Breast epithelium (tissue), 4 donors: ENCODE data around the gene ZNF12. TPM values are rescaled to one million over a fixed set of nuclear protein-coding genes. Genes with fewer than 3 reads are reported as not detected.
A peak's percentile ranks its signal among the peaks of the same experiment; 100 is the strongest.

ENCODE experiments used
- DNase-seq, 2 donors: peaks; one replicate each; pipeline ENCODE4 v3.0.0-alpha.2; 2019; ENCODE audit warnings: low spot score in 2 of 2
- H3K27ac ChIP-seq, 2 donors: fragments of 200-600 bp; sonication (generic) in 1 of 2; one replicate each; pipeline ENCODE4 v1.5.1; 2016 to 2019; ENCODE audit warnings: mild to moderate bottlenecking in 1 of 2
- H3K27me3 ChIP-seq, 2 donors: fragments of 200-600 bp; sonication (generic) in 1 of 2; one replicate each; pipeline versions ENCODE4 v1.5.1 to v1.6.0; 2017 to 2019; ENCODE audit warnings: control low read depth in 1 of 2, mild to moderate bottlenecking in 1 of 2
- H3K36me3 ChIP-seq: fragments of 200-600 bp; one replicate; pipeline ENCODE4 v1.5.1; 2019
- H3K4me1 ChIP-seq, 2 donors: fragments of 200-600 bp; sonication (generic); one replicate each; pipeline ENCODE4 v1.5.1; 2016 to 2019; ENCODE audit warnings: control low read depth in 1 of 2
- H3K4me3 ChIP-seq, 3 donors: fragments of 200-600 bp; sonication (generic); 1 replicate in 2 of 3; 2 replicates in 1 of 3; pipeline ENCODE4 v1.5.1; 2016 to 2019; ENCODE audit warnings: mild to moderate bottlenecking in 3 of 3, moderate library complexity in 2 of 3
- H3K9me3 ChIP-seq, 2 donors: fragments of 200-600 bp; sonication (generic) in 1 of 2; one replicate each; pipeline ENCODE4 v1.5.1; 2016 to 2019; ENCODE audit warnings: control low read depth in 1 of 2
- POLR2A ChIP-seq: fragments of 450-650 bp; IDR thresholded peaks from one replicate; pipeline ENCODE4 v1.6.1; 2016; ENCODE audit warnings: antibody characterized with exemption, mild to moderate bottlenecking, moderate library complexity
- POLR2AphosphoS5 ChIP-seq, 3 donors: sonication (generic); formaldehyde crosslinking; IDR thresholded peaks; one replicate each; pipeline ENCODE4 v1.6.1; 2017; ENCODE audit warnings: antibody characterized with exemption in 3 of 3
- intact Hi-C: fragments of 100-400 bp; cut with DNase I; formaldehyde crosslinking; loops from one replicate; pipeline ENCODE4 v1.15.1; 2023; ENCODE audit warnings: low total_unique reads
- total RNA-seq, 3 donors: library from RNA; depleted of rRNA; stranded (reverse); fragments of >200 nt; gene quantifications; one replicate each; pipeline ENCODE4 v1.1.0, GENCODE V29; 2016
- TF ChIP-seq, protein P1 (sequence below), 3 donors: fragments of 450-650 bp; IDR thresholded peaks; one replicate each; pipeline ENCODE4 v1.5.1; 2016 to 2017; ENCODE audit warnings: antibody characterized with exemption in 3 of 3, mild to moderate bottlenecking in 3 of 3, moderate library complexity in 3 of 3

Gene ZNF12
- total RNA-seq, 3 donors from 2014 or later = 20.6 to 43.0 (median 25.2) TPM

DNA sequence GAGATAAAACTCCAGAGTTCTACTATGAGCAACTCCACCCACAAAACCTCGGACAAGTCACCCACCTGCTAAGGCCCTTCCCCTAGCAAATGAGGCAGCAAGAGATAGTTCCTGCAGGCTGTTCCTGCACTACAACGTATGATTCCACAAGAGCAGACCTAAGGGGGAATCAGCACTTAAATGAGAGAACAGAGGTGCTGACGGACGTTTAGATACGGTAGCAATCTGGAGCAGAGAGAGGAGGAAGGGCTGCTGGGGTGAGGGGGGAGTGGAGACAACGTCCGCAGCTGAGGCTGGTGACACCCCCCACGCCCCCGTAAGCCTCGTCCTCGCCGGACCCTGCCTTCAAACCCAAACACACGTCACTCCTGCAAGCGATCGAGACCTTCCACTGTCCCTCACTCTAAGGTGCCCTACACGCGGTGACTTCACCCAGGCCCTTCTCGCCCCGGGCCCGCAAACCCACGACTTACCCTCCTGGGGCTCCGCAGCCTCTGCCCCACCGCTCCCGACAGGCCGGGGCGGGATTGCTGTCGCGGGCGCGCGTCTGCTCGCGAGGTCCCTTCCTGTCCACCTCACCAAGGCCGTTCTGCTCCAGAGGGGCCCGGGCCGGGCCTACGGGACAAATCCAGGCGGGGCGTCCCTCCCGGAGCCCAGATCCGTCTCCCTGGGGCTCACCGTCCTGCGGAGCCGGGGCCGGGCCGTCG, 635 bp downstream of the ZNF12 start:
- Histone ChIP-seq H3K36me3 (peaks cover 7% of the 10 kb centered on the region), H3K4me1 (peaks cover 4 to 5% of the 10 kb centered on the region in 2 donors), H3K9me3 (peaks cover 7 to 9% of the 10 kb centered on the region in 2 donors), H3K4me3 (peak overlapping the region; percentile 80 to 99 (median 97)), H3K27ac (peak overlapping the region; percentile 92 to 94), H3K27me3 (no peaks in the 10 kb centered on the region)
- TF ChIP-seq, protein P1, sequence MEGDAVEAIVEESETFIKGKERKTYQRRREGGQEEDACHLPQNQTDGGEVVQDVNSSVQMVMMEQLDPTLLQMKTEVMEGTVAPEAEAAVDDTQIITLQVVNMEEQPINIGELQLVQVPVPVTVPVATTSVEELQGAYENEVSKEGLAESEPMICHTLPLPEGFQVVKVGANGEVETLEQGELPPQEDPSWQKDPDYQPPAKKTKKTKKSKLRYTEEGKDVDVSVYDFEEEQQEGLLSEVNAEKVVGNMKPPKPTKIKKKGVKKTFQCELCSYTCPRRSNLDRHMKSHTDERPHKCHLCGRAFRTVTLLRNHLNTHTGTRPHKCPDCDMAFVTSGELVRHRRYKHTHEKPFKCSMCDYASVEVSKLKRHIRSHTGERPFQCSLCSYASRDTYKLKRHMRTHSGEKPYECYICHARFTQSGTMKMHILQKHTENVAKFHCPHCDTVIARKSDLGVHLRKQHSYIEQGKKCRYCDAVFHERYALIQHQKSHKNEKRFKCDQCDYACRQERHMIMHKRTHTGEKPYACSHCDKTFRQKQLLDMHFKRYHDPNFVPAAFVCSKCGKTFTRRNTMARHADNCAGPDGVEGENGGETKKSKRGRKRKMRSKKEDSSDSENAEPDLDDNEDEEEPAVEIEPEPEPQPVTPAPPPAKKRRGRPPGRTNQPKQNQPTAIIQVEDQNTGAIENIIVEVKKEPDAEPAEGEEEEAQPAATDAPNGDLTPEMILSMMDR (IDR thresholded peaks at IDR 0.05) = no peak
- TF ChIP-seq POLR2AphosphoS5 (IDR thresholded peaks at IDR 0.05) (no peak), POLR2A (no peak)
- DNase-seq = no peak
- intact Hi-C loops = no loop called here

DNA sequence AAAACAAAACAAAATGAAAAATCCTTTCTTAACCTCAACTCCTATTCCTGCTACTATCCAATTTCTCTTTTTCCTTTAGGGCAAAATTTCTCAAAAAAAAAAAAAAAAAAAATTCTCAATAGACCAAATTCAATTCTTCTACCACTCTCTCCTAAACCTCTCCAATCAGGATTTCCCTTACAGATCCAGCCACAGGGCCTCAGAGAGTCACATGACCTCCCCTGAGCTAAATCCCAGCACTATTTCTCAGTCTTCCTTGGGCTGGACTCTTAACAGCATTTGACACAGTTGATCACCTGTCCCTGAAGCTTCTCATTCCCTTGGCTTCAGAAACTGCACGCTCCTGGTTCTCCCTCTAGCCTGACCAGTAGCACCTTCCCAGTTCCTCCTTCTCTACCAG, 4.9 kb downstream of the ZNF12 start:
- Histone ChIP-seq H3K27ac (no peak overlapping the region), H3K36me3 (peaks cover 30% of the 10 kb centered on the region), H3K9me3 (peaks cover 33 to 50% of the 10 kb centered on the region in 2 donors), H3K4me3 (no peak overlapping the region), H3K4me1 (peaks cover 4 to 5% of the 10 kb centered on the region in 2 donors), H3K27me3 (no peaks in the 10 kb centered on the region)
- no peak for DNase-seq
- TF ChIP-seq, protein P1 (IDR thresholded peaks at IDR 0.05) = no peak
- TF ChIP-seq POLR2A (no peak), POLR2AphosphoS5 (IDR thresholded peaks at IDR 0.05) (no peak)
- intact Hi-C loops = no loop called here

DNA sequence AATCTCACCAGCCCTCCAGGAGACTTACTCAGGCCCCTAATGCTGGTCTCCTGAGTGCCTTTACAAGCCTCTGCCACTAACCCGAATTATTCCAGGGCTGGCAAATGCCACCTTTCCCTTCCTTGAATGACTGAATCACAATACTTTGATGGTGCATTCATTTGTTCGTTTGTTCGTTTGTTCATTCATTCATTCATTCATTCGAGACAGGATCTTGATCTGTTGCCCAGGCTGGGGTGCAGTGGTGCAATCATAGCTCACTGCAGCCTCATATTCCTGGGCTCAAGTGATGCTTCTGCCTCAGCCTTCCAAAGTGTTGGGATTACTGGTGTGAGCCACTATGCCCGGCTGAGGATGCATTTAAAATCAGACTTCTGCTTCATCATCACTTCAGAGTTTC, 6.0 kb downstream of the ZNF12 start:
- peaks cover 41% of the 10 kb centered on the region for H3K36me3 ChIP-seq
- H3K9me3 ChIP-seq = peaks cover 38 to 60% of the 10 kb centered on the region in 2 donors
- no peak for DNase-seq
- H3K27me3 ChIP-seq = no peaks in the 10 kb centered on the region
- TF ChIP-seq POLR2AphosphoS5 (IDR thresholded peaks at IDR 0.05) (no peak), POLR2A (no peak)
- TF ChIP-seq, protein P1 (IDR thresholded peaks at IDR 0.05) = no peak
- no peak overlapping the region for H3K4me3 ChIP-seq
- intact Hi-C loops = no loop called here
- H3K27ac ChIP-seq = no peak overlapping the region
- H3K4me1 ChIP-seq = peaks cover 4 to 5% of the 10 kb centered on the region in 2 donors

DNA sequence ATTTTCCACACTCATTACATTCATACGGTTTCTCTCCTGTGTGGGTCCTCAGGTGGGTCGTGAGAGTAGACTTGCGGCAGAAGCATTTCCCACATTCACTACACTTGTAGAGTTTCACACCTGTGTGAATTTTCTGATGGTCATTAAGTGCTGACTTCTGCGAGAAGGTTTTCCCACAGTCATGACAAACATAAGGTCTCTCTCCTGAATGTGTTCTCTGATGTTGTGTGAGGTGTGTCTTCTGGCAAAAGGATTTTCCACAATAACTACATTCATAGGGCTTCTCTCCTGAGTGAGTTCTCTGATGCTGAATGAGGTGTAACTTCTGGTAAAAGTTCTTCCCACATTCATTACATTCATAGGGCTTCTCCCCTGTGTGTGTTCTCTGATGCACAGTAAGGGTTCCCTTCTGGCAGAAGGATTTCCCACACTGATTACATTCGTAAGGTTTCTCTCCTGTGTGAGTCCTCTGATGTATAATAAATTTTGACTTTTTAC, 15.1 kb downstream of the ZNF12 start:
- Histone ChIP-seq H3K4me3 (peak overlapping the region in 1 of 3 donors; percentile 41), H3K27me3 (no peaks in the 10 kb centered on the region), H3K4me1 (no peaks in the 10 kb centered on the region), H3K36me3 (peaks cover 72% of the 10 kb centered on the region), H3K9me3 (peaks cover 84 to 100% of the 10 kb centered on the region in 2 donors), H3K27ac (no peak overlapping the region)
- intact Hi-C loops = no loop called here
- DNase-seq = no peak
- TF ChIP-seq POLR2A (no peak), POLR2AphosphoS5 (IDR thresholded peaks at IDR 0.05) (no peak)
- TF ChIP-seq, protein P1 (IDR thresholded peaks at IDR 0.05) = no peak

DNA sequence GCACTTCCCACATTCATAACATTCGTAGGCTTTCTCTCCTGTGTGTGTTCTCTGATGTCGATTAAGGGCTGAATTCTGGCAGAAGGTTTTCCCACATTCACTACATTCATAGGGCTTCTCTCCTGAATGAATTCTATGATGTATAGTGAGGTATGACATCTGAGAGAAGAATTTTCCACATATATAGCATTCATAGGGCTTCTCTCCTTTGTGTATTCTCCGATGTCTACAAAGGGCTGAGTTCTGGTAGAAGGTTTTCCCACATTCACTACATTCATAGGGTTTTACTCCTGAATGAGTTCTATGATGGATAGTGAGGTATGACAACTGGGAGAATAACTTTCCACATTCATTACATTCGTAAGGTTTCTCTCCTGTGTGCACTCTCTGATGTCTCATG, 15.6 kb downstream of the ZNF12 start:
- intact Hi-C loops = no loop called here
- TF ChIP-seq, protein P1 (IDR thresholded peaks at IDR 0.05) = no peak
- TF ChIP-seq POLR2A (no peak), POLR2AphosphoS5 (IDR thresholded peaks at IDR 0.05) (no peak)
- H3K4me3 ChIP-seq = peak overlapping the region in 1 of 3 donors; percentile 41

More for the DNA sequence above, 15.6 kb downstream of the ZNF12 start:
- Histone ChIP-seq H3K4me1 (no peaks in the 10 kb centered on the region), H3K27ac (no peak overlapping the region), H3K27me3 (no peaks in the 10 kb centered on the region), H3K9me3 (peaks cover 85 to 100% of the 10 kb centered on the region in 2 donors), H3K36me3 (peaks cover 66% of the 10 kb centered on the region)
- no peak for DNase-seq
